Right ventricle myocardium superior (tissue), 1 donor: ENCODE data around the gene YWHAG. TPM values are rescaled to one million over a fixed set of nuclear protein-coding genes. Genes with fewer than 3 reads are reported as not detected.
"Not testable (repeated sequence)": the region's sequence is repeated elsewhere in the genome, so short reads cannot be mapped to it uniquely, and the experiment has no call there.

Experiments used
- ATAC-seq: fragments of 200-7000 bp; cut with Tn5 transposase; one replicate; pipeline ENCODE4 v1.9.1; 2020; ENCODE audit warnings: mild to moderate bottlenecking; ENCODE audit not compliant: poor library complexity
- DNase-seq: peaks from one replicate; pipeline ENCODE4 v3.0.0-alpha.2; 2020
- intact Hi-C: fragments of 100-400 bp; cut with DNase I; formaldehyde crosslinking; loops from one replicate; pipeline ENCODE4 v1.11.2; 2022
- total RNA-seq: library from RNA; stranded (reverse); fragmentation: NEBNext Ultra II Directional; extraction: Animal tissue kit (Norgen Biotek cat#: 25700); gene quantifications from one replicate; pipeline ENCODE4 v1.2.1, GENCODE V29; 2021
- donor health status: DM: no; HTN: yes; CAD: no; lungs with severe emphysema.

The YWHAG gene
- total RNA-seq, 1 donor from 2014 or later = 219 TPM

- DNase-seq = peak; percentile 85
- peak; percentile 82 for ATAC-seq
- intact Hi-C loops = no loop called here
Observed at GRCh38 chr7:76333511-76334101, 25.2 kb downstream of the YWHAG start.

- DNase-seq = no peak
- intact Hi-C loops = no loop called here
- ATAC-seq = no peak
Observed at GRCh38 chr7:76332078-76332477, 26.7 kb downstream of the YWHAG start.

- intact Hi-C loops = no loop called here
- DNase-seq (no peak), ATAC-seq (no peak)
Observed at GRCh38 chr7:76330673-76331072, 28.1 kb downstream of the YWHAG start.

- intact Hi-C loops = no loop called here
- ATAC-seq = no peak
Observed at GRCh38 chr7:76330261-76330660, 28.5 kb downstream of the YWHAG start.

GRCh38 chr7:76329479-76329878 is 29.3 kb downstream of the YWHAG start:
- intact Hi-C loops = no loop called here
- no peak for ATAC-seq

More at GRCh38 chr7:76330261-76330660, 28.5 kb downstream of the YWHAG start:
- DNase-seq = no peak

GRCh38 chr7:76328389-76328788 is 30.4 kb downstream of the YWHAG start:
- intact Hi-C loops = no loop called here
- ATAC-seq (no peak), DNase-seq (no peak)

More at GRCh38 chr7:76329479-76329878, 29.3 kb downstream of the YWHAG start:
- DNase-seq = no peak

GRCh38 chr7:76327610-76328009 is 31.2 kb downstream of the YWHAG start:
- no peak for DNase-seq
- intact Hi-C loops = no loop called here
- ATAC-seq = no peak

GRCh38 chr7:76326646-76327233 is 32.1 kb downstream of the YWHAG start:
- DNase-seq = no peak
- intact Hi-C loops = no loop called here

GRCh38 chr7:76325811-76326210 is 33.0 kb downstream of the YWHAG start:
- DNase-seq (no peak), ATAC-seq (no peak)
- intact Hi-C loops = no loop called here

More at GRCh38 chr7:76326646-76327233, 32.1 kb downstream of the YWHAG start:
- no peak for ATAC-seq

GRCh38 chr7:76325092-76325491 is 33.7 kb downstream of the YWHAG start:
- no peak for ATAC-seq
- intact Hi-C loops = no loop called here
- DNase-seq = no peak

- intact Hi-C loops = loop anchor here (2.0 kb wide), 1 partner anchor 40 kb away; the partner anchor contains the start of gene YWHAG
- ATAC-seq (peak; percentile 63), DNase-seq (peak; percentile 86)
Observed at GRCh38 chr7:76318488-76319353, 40.1 kb downstream of the YWHAG start.

GRCh38 chr7:76317782-76318487 is 40.9 kb downstream of the YWHAG start:
- peak; percentile 99 for DNase-seq
- intact Hi-C loops = loop anchor here (2.0 kb wide), 1 partner anchor 41 kb away; the partner anchor contains the start of gene YWHAG
- ATAC-seq = peak; percentile 93

- peak; percentile 56 for DNase-seq
- no peak for ATAC-seq
- intact Hi-C loops = no loop called here
Observed at GRCh38 chr7:76316984-76317781, 41.6 kb downstream of the YWHAG start.

GRCh38 chr7:76315364-76315763 is 43.4 kb downstream of the YWHAG start:
- DNase-seq (no peak), ATAC-seq (no peak)
- intact Hi-C loops = no loop called here

- not testable (repeated sequence) for ATAC-seq, DNase-seq
- intact Hi-C loops = loop anchor here (1.0 kb wide), 1 partner anchor 23 kb away; no protein-coding TSS in a partner anchor
Observed at GRCh38 chr7:76314740-76315139, 44.1 kb downstream of the YWHAG start.

GRCh38 chr7:76314042-76314721 is 44.6 kb downstream of the YWHAG start:
- peak; percentile 74 for ATAC-seq
- intact Hi-C loops = loop anchor here (1.0 kb wide), 1 partner anchor 23 kb away; no protein-coding TSS in a partner anchor
- peak; percentile 98 for DNase-seq

GRCh38 chr7:76311838-76312237 is 47.0 kb downstream of the YWHAG start:
- not testable (repeated sequence) for ATAC-seq, DNase-seq
- intact Hi-C loops = loop anchor here (2.0 kb wide), 1 partner anchor 133 kb away; no protein-coding TSS in a partner anchor
